HCT116 (cell line): Measurements from ENCODE around the gene GRIK1.
"Not testable (repeated sequence)": the region's sequence is repeated elsewhere in the genome, so short reads cannot be mapped to it uniquely, and the experiment has no call there.

Source experiments
- CTCF ChIP-seq, 3 experiments: fragments of 200-600 bp in 1 of 3; sonication (generic) in 1 of 3; IDR thresholded peaks in 2 of 3; conservative IDR thresholded peaks in 1 of 3; 2 replicates each; pipeline ENCODE4 v1.5.1; 2012 to 2017; ENCODE audit warnings: low read depth in 2 of 3, low read length in 2 of 3, antibody characterized with exemption in 1 of 3, borderline replicate concordance in 1 of 3, control low read depth in 1 of 3, mild to moderate bottlenecking in 1 of 3, mixed read lengths in 1 of 3, mixed run types in 1 of 3, moderate library complexity in 1 of 3; ENCODE audit not compliant: insufficient read depth in 1 of 3
- EZH2 ChIP-seq: fragments of 200-600 bp; sonication (generic); IDR thresholded peaks from 2 replicates; pipeline ENCODE4 v1.6.1; 2017; ENCODE audit warnings: antibody characterized with exemption, mixed run types
- EZH2phosphoT487 ChIP-seq: fragments of 200-600 bp; IDR thresholded peaks from 2 replicates; pipeline ENCODE4 v1.6.1; 2018; ENCODE audit warnings: antibody characterized with exemption, borderline replicate concordance
- POLR2A ChIP-seq: IDR thresholded peaks from 2 replicates; pipeline ENCODE4 v1.7.0; 2011; ENCODE audit warnings: borderline replicate concordance; ENCODE audit not compliant: insufficient read depth, insufficient read length; ENCODE audit errors: extremely low read depth

DNA sequence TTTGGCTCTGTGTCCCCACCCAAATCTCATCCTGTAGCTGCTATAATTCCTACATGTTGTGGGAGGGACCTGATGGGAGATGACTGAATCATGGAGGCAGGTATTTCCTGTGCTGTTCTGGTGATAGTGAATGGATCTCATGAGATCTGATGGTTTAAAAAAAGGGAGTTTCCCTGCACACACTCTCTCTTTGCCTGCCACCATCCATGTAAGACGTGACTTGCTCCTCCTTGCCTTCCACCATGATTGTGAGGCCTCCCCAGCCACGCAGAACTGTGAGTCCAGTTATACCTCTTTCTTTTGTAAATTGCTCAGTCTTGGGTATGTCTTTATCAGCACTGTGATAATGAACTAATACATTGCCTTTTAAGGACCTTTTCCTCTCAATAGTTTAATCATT, 18.2 kb upstream of the GRIK1 start:
- not testable (repeated sequence) for TF ChIP-seq CTCF (IDR thresholded peaks at IDR 0.05 in 2 of 3, conservative IDR thresholded peaks at IDR 0.05 in 1 of 3; ENCODE audit: borderline replicate concordance in 1 of 3, insufficient read depth in 1 of 3, low read depth in 2 of 3, low read length in 2 of 3); POLR2A; EZH2; EZH2phosphoT487
